Activated CD8-positive, alpha-beta memory T cell treated with anti-CD3 and anti-CD28 coated beads, Interleukin-2, amount 10 ng/mL, durations not matched to agents 7 days and 5 days (primary cell): ENCODE results near the gene CCDC82. TPM values are rescaled to one million over a fixed set of nuclear protein-coding genes. Genes with fewer than 3 reads are reported as not detected.

Source experiments
- ATAC-seq: fragments of 150-1000 bp; cut with Tn5 transposase; one replicate; pipeline ENCODE4 v1.10.0; 2021; ENCODE audit warnings: moderate library complexity
- CTCF ChIA-PET: fragments of 350-600 bp; sonication (Branson Sonifier 250); formaldehyde crosslinking; loops from one replicate; lab custom pipeline; 2021; ENCODE audit warnings: antibody characterized with exemption; lab: Charles Lee
- DNase-seq: peaks from one replicate; pipeline ENCODE4 v3.0.0-alpha.2; 2020
- H3K27ac Mint-ChIP-seq: one replicate; pipeline ENCODE4 v1.8.0; 2021; ENCODE audit warnings: mild to moderate bottlenecking, mixed read lengths
- H3K27me3 Mint-ChIP-seq: one replicate; pipeline ENCODE4 v1.8.0; 2021; ENCODE audit warnings: mixed read lengths
- H3K36me3 Mint-ChIP-seq: one replicate; pipeline ENCODE4 v1.8.0; 2021; ENCODE audit warnings: mild to moderate bottlenecking, mixed read lengths
- H3K4me1 Mint-ChIP-seq: one replicate; pipeline ENCODE4 v1.8.0; 2021; ENCODE audit warnings: mixed read lengths
- H3K4me3 Mint-ChIP-seq: one replicate; pipeline ENCODE4 v1.8.0; 2021; ENCODE audit warnings: mild to moderate bottlenecking, moderate library complexity, mixed read lengths
- H3K9me3 Mint-ChIP-seq: one replicate; pipeline ENCODE4 v1.8.0; 2022; ENCODE audit warnings: low read depth, mixed read lengths
- total RNA-seq, 2 experiments: library from RNA; stranded (reverse); gene quantifications; one replicate each; pipeline ENCODE4 v1.2.3, GENCODE V29; 2021

CCDC82 gene
- total RNA-seq, 2 experiments from 2014 or later = 31.5 to 32.9 TPM

GRCh38 chr11:96318850-96319249 lies 70.9 kb downstream of the CCDC82 start:
- CTCF ChIA-PET = interaction anchor here (1.0 to 1.5 kb wide), 4 partner anchors 19 to 24 kb away, joined by 3 to 4 read pairs (median 4); partner anchors contain the start of gene MAML2
- Mint-ChIP-seq H3K4me1 (peaks cover 72% of the 10 kb centered on the region), H3K27ac (peak overlapping the region; percentile 50), H3K36me3 (peaks cover 45% of the 10 kb centered on the region), H3K27me3 (no peaks in the 10 kb centered on the region), H3K9me3 (no peaks in the 10 kb centered on the region), H3K4me3 (no peak overlapping the region)
- ATAC-seq (no peak), DNase-seq (no peak)

GRCh38 chr11:96318399-96318798 lies 71.3 kb downstream of the CCDC82 start:
- DNase-seq (no peak), ATAC-seq (peak; percentile 40)
- Mint-ChIP-seq H3K27me3 (no peaks in the 10 kb centered on the region), H3K9me3 (no peaks in the 10 kb centered on the region), H3K36me3 (peaks cover 46% of the 10 kb centered on the region), H3K4me3 (peak overlapping the region; percentile 14), H3K4me1 (peaks cover 74% of the 10 kb centered on the region), H3K27ac (peak overlapping the region; percentile 84)
- CTCF ChIA-PET = interaction anchor here (1.0 to 1.8 kb wide), 5 partner anchors 19 to 25 kb away, joined by 3 to 11 read pairs (median 4); partner anchors contain the start of gene MAML2

- no peaks in the 10 kb centered on the region for H3K9me3 Mint-ChIP-seq
- peaks cover 78% of the 10 kb centered on the region for H3K4me1 Mint-ChIP-seq
- no peak for DNase-seq
- peaks cover 45% of the 10 kb centered on the region for H3K36me3 Mint-ChIP-seq
- no peaks in the 10 kb centered on the region for H3K27me3 Mint-ChIP-seq
- ATAC-seq = peak; percentile 87
- peak overlapping the region; percentile 84 for H3K27ac Mint-ChIP-seq
- CTCF ChIA-PET = interaction anchor here (1.0 to 1.8 kb wide), 4 partner anchors 20 to 25 kb away, joined by 4 to 11 read pairs (median 6); partner anchors contain the start of gene MAML2
- H3K4me3 Mint-ChIP-seq = peak overlapping the region; percentile 14
Measured at GRCh38 chr11:96317985-96318384, 71.7 kb downstream of the CCDC82 start.

GRCh38 chr11:96317571-96317970 lies 72.1 kb downstream of the CCDC82 start:
- Mint-ChIP-seq H3K36me3 (peaks cover 41% of the 10 kb centered on the region), H3K27ac (peak overlapping the region; percentile 84)

GRCh38 chr11:96316869-96317268 lies 72.8 kb downstream of the CCDC82 start:
- CTCF ChIA-PET = interaction anchor here (0.7 to 1.8 kb wide), 4 partner anchors 23 to 73 kb away, joined by 3 to 11 read pairs (median 5); partner anchors contain the start of genes CCDC82 and MAML2
- Mint-ChIP-seq H3K36me3 (peaks cover 41% of the 10 kb centered on the region), H3K9me3 (no peaks in the 10 kb centered on the region), H3K4me3 (no peak overlapping the region), H3K4me1 (peaks cover 79% of the 10 kb centered on the region), H3K27me3 (no peaks in the 10 kb centered on the region), H3K27ac (no peak overlapping the region)
- no peak for ATAC-seq
- no peak for DNase-seq

More at GRCh38 chr11:96317571-96317970, 72.1 kb downstream of the CCDC82 start:
- peaks cover 78% of the 10 kb centered on the region for H3K4me1 Mint-ChIP-seq
- ATAC-seq (no peak), DNase-seq (no peak)
- H3K4me3 Mint-ChIP-seq = peak overlapping the region; percentile 14
- CTCF ChIA-PET = interaction anchor here (0.7 to 1.8 kb wide), 6 partner anchors 20 to 72 kb away, joined by 3 to 11 read pairs (median 4); partner anchors contain the start of genes CCDC82 and MAML2
- H3K27me3 Mint-ChIP-seq = no peaks in the 10 kb centered on the region
- H3K9me3 Mint-ChIP-seq = no peaks in the 10 kb centered on the region

GRCh38 chr11:96315476-96315875 lies 74.2 kb downstream of the CCDC82 start:
- H3K4me3 Mint-ChIP-seq = no peak overlapping the region
- peaks cover 75% of the 10 kb centered on the region for H3K4me1 Mint-ChIP-seq
- no peaks in the 10 kb centered on the region for H3K27me3 Mint-ChIP-seq
- H3K36me3 Mint-ChIP-seq = peaks cover 45% of the 10 kb centered on the region
- CTCF ChIA-PET = interaction anchor here (1.2 to 3.1 kb wide), 4 partner anchors 9 to 27 kb away, joined by 3 to 18 read pairs (median 5); partner anchors contain the start of gene MAML2
- ATAC-seq = no peak
- no peak overlapping the region for H3K27ac Mint-ChIP-seq
- DNase-seq = no peak
- no peaks in the 10 kb centered on the region for H3K9me3 Mint-ChIP-seq

- H3K4me1 Mint-ChIP-seq = peaks cover 68% of the 10 kb centered on the region
- no peaks in the 10 kb centered on the region for H3K27me3 Mint-ChIP-seq
- no peak for DNase-seq
- no peaks in the 10 kb centered on the region for H3K9me3 Mint-ChIP-seq
- peak; percentile 29 for ATAC-seq
- peaks cover 44% of the 10 kb centered on the region for H3K36me3 Mint-ChIP-seq
- H3K4me3 Mint-ChIP-seq = peak overlapping the region; percentile 6
- CTCF ChIA-PET = interaction anchor here (0.8 to 3.1 kb wide), 7 partner anchors 10 to 59 kb away, joined by 3 to 18 read pairs (median 4); partner anchors contain the start of gene MAML2
- H3K27ac Mint-ChIP-seq = peak overlapping the region; percentile 75
Measured at GRCh38 chr11:96314326-96315020, 75.2 kb downstream of the CCDC82 start.

GRCh38 chr11:96313163-96313562 lies 76.5 kb downstream of the CCDC82 start:
- CTCF ChIA-PET = interaction anchor here (1.3 to 3.1 kb wide), 2 partner anchors 29 to 46 kb away, joined by 4 to 18 read pairs; partner anchors contain the start of gene MAML2

GRCh38 chr11:96311120-96311568 lies 78.6 kb downstream of the CCDC82 start:
- Mint-ChIP-seq H3K9me3 (no peaks in the 10 kb centered on the region), H3K4me3 (no peak overlapping the region), H3K4me1 (peaks cover 48% of the 10 kb centered on the region), H3K36me3 (peaks cover 33% of the 10 kb centered on the region), H3K27me3 (no peaks in the 10 kb centered on the region), H3K27ac (no peak overlapping the region)
- DNase-seq (no peak), ATAC-seq (no peak)
- CTCF ChIA-PET = interaction anchor here (1.1 to 1.2 kb wide), 2 partner anchors 30 to 32 kb away, joined by 4 read pairs; partner anchors contain the start of gene MAML2

More at GRCh38 chr11:96313163-96313562, 76.5 kb downstream of the CCDC82 start:
- Mint-ChIP-seq H3K9me3 (no peaks in the 10 kb centered on the region), H3K27me3 (no peaks in the 10 kb centered on the region), H3K4me3 (no peak overlapping the region), H3K36me3 (peaks cover 43% of the 10 kb centered on the region), H3K27ac (no peak overlapping the region), H3K4me1 (peaks cover 56% of the 10 kb centered on the region)
- no peak for DNase-seq
- no peak for ATAC-seq

GRCh38 chr11:96310236-96310635 lies 79.5 kb downstream of the CCDC82 start:
- peaks cover 25% of the 10 kb centered on the region for H3K36me3 Mint-ChIP-seq
- H3K4me1 Mint-ChIP-seq = peaks cover 39% of the 10 kb centered on the region
- H3K27me3 Mint-ChIP-seq = no peaks in the 10 kb centered on the region
- no peaks in the 10 kb centered on the region for H3K9me3 Mint-ChIP-seq
- H3K27ac Mint-ChIP-seq = no peak overlapping the region
- ATAC-seq (no peak), DNase-seq (no peak)
- CTCF ChIA-PET = interaction anchor here (1.1 kb wide), 1 partner anchor 33 kb away, joined by 4 read pairs; the partner anchor contains the start of gene MAML2
- no peak overlapping the region for H3K4me3 Mint-ChIP-seq

GRCh38 chr11:96309643-96310017 lies 80.1 kb downstream of the CCDC82 start:
- H3K27ac Mint-ChIP-seq = no peak overlapping the region
- H3K9me3 Mint-ChIP-seq = no peaks in the 10 kb centered on the region
- H3K27me3 Mint-ChIP-seq = no peaks in the 10 kb centered on the region
- ATAC-seq (no peak), DNase-seq (no peak)
- no peak overlapping the region for H3K4me3 Mint-ChIP-seq
- H3K4me1 Mint-ChIP-seq = peaks cover 33% of the 10 kb centered on the region
- H3K36me3 Mint-ChIP-seq = peaks cover 22% of the 10 kb centered on the region
- CTCF ChIA-PET = no interaction called here

- no peak overlapping the region for H3K27ac Mint-ChIP-seq
- H3K4me3 Mint-ChIP-seq = no peak overlapping the region
- no peaks in the 10 kb centered on the region for H3K9me3 Mint-ChIP-seq
- no peaks in the 10 kb centered on the region for H3K27me3 Mint-ChIP-seq
- peaks cover 23% of the 10 kb centered on the region for H3K36me3 Mint-ChIP-seq
- no peak for DNase-seq
- CTCF ChIA-PET = interaction anchor here (1.4 kb wide), 1 partner anchor 34 kb away, joined by 4 read pairs; the partner anchor contains the start of gene MAML2
- ATAC-seq = no peak
- peaks cover 30% of the 10 kb centered on the region for H3K4me1 Mint-ChIP-seq
Measured at GRCh38 chr11:96309016-96309642, 80.6 kb downstream of the CCDC82 start.

GRCh38 chr11:96307776-96308140 lies 82.0 kb downstream of the CCDC82 start:
- H3K4me1 Mint-ChIP-seq = peaks cover 29% of the 10 kb centered on the region
- peaks cover 21% of the 10 kb centered on the region for H3K36me3 Mint-ChIP-seq
- no peaks in the 10 kb centered on the region for H3K9me3 Mint-ChIP-seq
- DNase-seq = no peak
- ATAC-seq = no peak
- no peaks in the 10 kb centered on the region for H3K27me3 Mint-ChIP-seq
- no peak overlapping the region for H3K4me3 Mint-ChIP-seq
- CTCF ChIA-PET = interaction anchor here (1.4 kb wide), 1 partner anchor 35 kb away, joined by 4 read pairs; the partner anchor contains the start of gene MAML2
- H3K27ac Mint-ChIP-seq = no peak overlapping the region
